ENCODE data around the gene FGFRL1. TPM values are rescaled to one million over a fixed set of nuclear protein-coding genes. Genes with fewer than 3 reads are reported as not detected.

The FGFRL1 gene
- total RNA-seq, 1 experiment from 2014 or later = 59.5 TPM

DNA sequence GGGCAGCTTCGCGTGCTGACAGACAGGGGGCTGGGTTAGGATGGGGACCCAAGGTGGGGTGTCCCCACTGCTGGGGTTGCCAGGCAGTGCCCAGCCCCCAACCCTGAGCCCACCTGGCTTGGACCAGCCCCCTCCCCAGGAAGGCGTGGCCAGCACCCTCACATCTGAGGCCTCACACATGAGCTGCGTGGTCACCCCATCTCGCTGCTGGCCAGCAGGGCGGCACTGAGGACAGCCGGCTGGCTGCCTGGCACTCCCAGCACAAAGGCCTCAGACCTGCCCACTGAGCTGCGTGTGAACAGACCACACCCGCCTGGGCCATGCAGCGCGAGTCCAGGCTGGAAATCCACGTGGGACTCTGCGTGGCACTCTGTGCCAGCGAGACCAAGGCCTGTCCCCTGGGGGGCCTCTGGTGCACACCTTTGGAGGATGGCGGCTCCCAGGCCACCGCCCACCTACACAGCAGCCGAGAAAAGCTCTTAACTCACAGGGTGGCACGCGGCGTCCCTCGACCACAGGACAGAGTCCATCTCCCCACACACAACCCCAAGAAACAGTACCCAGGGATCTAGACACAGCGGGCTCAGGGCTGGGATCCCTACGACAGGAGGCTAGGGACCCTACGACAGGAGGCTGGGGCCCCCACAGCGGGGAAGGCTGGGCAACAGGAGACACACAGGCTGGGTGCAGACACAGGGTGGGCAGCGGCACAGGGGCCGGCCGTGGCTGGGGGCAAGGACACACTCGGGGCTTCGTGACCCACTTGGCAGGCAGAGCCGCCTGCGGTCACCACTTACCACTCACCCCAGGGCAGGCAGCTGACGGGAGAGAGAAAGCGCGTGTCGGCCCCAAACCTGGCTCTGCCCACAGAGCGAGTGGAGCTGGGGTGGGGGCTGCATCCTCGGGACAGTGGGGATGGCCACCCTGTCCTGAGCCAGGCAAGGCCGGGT lies 47.9 kb upstream of the FGFRL1 start:
- no peak overlapping the region for H3K27ac ChIP-seq
- BruUV-seq (replicated peaks) = no TSS peak
- POLR2A ChIA-PET (ENCODE audit: unreplicated experiment) = no interaction called here
- no peak overlapping the region for H2AFZ ChIP-seq
- no peaks in the 10 kb centered on the region for H3K4me1 ChIP-seq (replicated peaks; ENCODE audit: insufficient read depth)
- H3K4me3 ChIP-seq = no peak overlapping the region
- no peak for DNase-seq
- no peaks in the 10 kb centered on the region for H4K20me1 ChIP-seq (ENCODE audit: insufficient read depth)
- TF ChIP-seq, protein P1, sequence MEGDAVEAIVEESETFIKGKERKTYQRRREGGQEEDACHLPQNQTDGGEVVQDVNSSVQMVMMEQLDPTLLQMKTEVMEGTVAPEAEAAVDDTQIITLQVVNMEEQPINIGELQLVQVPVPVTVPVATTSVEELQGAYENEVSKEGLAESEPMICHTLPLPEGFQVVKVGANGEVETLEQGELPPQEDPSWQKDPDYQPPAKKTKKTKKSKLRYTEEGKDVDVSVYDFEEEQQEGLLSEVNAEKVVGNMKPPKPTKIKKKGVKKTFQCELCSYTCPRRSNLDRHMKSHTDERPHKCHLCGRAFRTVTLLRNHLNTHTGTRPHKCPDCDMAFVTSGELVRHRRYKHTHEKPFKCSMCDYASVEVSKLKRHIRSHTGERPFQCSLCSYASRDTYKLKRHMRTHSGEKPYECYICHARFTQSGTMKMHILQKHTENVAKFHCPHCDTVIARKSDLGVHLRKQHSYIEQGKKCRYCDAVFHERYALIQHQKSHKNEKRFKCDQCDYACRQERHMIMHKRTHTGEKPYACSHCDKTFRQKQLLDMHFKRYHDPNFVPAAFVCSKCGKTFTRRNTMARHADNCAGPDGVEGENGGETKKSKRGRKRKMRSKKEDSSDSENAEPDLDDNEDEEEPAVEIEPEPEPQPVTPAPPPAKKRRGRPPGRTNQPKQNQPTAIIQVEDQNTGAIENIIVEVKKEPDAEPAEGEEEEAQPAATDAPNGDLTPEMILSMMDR (conservative IDR thresholded peaks at IDR 0.05) = no peak
- TF ChIP-seq EZH2 (IDR thresholded peaks at IDR 0.05; ENCODE audit: low read depth) = no peak
- no peaks in the 10 kb centered on the region for H3K36me3 ChIP-seq (ENCODE audit: low read depth)
- no peaks in the 10 kb centered on the region for H3K9me3 ChIP-seq (ENCODE audit: insufficient read depth, low read depth)
- CTCF ChIA-PET = no interaction called here
- H3F3A ChIP-seq (ENCODE audit: insufficient read depth, low read depth) = no peaks in the 10 kb centered on the region
- H3K4me2 ChIP-seq = no peak overlapping the region
- H3K9me2 ChIP-seq (ENCODE audit: insufficient read depth) = no peaks in the 10 kb centered on the region
- H3K27me3 ChIP-seq (ENCODE audit: insufficient read depth, low read depth) = no peaks in the 10 kb centered on the region
- no peaks in the 10 kb centered on the region for H3K79me2 ChIP-seq (ENCODE audit: low read depth)
- intact Hi-C loops (cut with micrococcal nuclease; ENCODE audit: unreplicated experiment) = no loop called here

DNA sequence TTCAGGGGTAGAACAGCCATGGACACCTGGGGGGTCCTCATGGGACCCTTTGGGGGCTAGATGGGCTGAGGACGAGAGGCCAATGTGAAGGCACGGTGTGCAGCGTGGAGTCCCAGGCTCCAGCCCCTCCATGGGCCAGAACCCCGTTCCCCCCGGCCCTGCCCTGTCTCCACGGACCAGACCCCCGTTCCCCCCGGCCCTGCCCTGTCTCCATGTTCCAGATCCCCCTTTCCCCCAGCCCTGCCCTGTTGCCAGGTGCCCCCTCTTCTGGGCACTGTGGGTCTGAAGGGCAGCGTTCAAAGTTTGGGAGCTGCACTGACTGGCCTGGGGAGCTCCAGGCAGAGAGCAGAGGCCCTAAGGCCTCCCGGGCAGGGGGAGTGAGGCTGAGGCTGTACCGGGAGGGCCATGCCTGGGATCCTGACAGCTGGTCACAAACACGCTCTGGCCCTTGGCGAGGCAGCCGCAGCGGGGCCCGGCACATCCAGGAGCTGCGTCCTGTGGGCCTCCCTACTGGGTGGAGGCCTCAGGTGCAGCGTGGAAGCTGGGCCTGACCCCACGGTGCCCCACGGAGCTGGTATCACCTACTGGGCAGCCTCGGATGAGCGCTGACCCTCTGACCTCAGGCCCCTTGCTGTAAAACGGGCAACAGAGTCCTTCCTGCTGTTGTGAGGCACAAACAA lies 46.9 kb upstream of the FGFRL1 start:
- Histone ChIP-seq H3K4me1 (replicated peaks; ENCODE audit: insufficient read depth) (no peaks in the 10 kb centered on the region), H3K36me3 (ENCODE audit: low read depth) (no peaks in the 10 kb centered on the region), H3F3A (ENCODE audit: insufficient read depth, low read depth) (no peaks in the 10 kb centered on the region), H2AFZ (no peak overlapping the region), H3K4me2 (no peak overlapping the region), H3K79me2 (ENCODE audit: low read depth) (no peaks in the 10 kb centered on the region), H3K4me3 (no peak overlapping the region), H4K20me1 (ENCODE audit: insufficient read depth) (no peaks in the 10 kb centered on the region), H3K9me2 (ENCODE audit: insufficient read depth) (no peaks in the 10 kb centered on the region), H3K27ac (no peak overlapping the region), H3K9me3 (ENCODE audit: insufficient read depth, low read depth) (no peaks in the 10 kb centered on the region), H3K27me3 (ENCODE audit: insufficient read depth, low read depth) (no peaks in the 10 kb centered on the region)
- ChIA-PET POLR2A (ENCODE audit: unreplicated experiment) (no interaction called here), CTCF (no interaction called here)
- intact Hi-C loops (cut with micrococcal nuclease; ENCODE audit: unreplicated experiment) = no loop called here
- no TSS peak for BruUV-seq (replicated peaks)
- DNase-seq = no peak
- TF ChIP-seq, protein P1 (conservative IDR thresholded peaks at IDR 0.05) = no peak
- no peak for TF ChIP-seq EZH2 (IDR thresholded peaks at IDR 0.05; ENCODE audit: low read depth)

DNA sequence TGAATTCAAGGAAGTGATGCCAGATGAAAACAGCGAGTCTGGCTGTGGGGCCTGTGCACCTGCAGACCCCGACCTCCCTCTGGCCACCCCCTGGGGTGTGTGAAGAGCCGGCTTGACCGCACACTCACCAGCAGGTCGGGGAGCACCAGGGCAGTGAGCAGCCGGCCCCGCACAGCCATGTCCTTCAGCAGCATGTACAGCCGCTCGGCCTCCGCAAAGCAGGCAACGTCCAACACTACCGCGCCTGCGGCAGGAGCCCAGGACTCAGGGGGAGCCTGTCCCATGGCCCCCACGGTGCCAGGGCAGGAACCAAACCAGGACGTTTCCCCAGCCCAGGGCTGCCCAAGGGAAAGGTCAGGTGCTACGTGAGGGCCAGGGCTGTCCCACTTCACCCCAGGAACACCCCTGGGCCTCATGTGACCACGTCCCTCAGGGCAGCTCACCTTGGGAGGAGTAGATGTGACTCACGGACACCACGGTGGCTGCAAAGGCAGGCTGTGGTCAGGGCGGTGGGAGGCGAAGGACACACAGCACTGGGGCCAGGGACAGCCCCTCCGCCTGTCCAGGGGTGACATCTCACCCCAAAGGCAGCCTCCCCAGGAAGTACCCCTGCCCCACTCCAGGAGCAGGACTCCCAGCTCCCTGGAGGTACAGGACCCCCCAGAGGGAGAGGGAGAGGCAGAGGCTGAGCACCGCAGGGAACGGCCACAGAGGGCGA lies 46.2 kb upstream of the FGFRL1 start:
- Histone ChIP-seq H3K9me2 (ENCODE audit: insufficient read depth) (no peaks in the 10 kb centered on the region), H3K79me2 (ENCODE audit: low read depth) (no peaks in the 10 kb centered on the region), H3K9me3 (ENCODE audit: insufficient read depth, low read depth) (no peaks in the 10 kb centered on the region), H3F3A (ENCODE audit: insufficient read depth, low read depth) (no peaks in the 10 kb centered on the region), H3K4me2 (no peak overlapping the region), H2AFZ (no peak overlapping the region), H3K27me3 (ENCODE audit: insufficient read depth, low read depth) (no peaks in the 10 kb centered on the region), H3K27ac (no peak overlapping the region), H3K36me3 (ENCODE audit: low read depth) (no peaks in the 10 kb centered on the region), H4K20me1 (ENCODE audit: insufficient read depth) (no peaks in the 10 kb centered on the region), H3K4me3 (no peak overlapping the region), H3K4me1 (replicated peaks; ENCODE audit: insufficient read depth) (no peaks in the 10 kb centered on the region)
- no peak for DNase-seq
- no TSS peak for BruUV-seq (replicated peaks)
- TF ChIP-seq, protein P1 (conservative IDR thresholded peaks at IDR 0.05) = no peak
- no peak for TF ChIP-seq EZH2 (IDR thresholded peaks at IDR 0.05; ENCODE audit: low read depth)
- ChIA-PET POLR2A (ENCODE audit: unreplicated experiment) (no interaction called here), CTCF (no interaction called here)
- intact Hi-C loops (cut with micrococcal nuclease; ENCODE audit: unreplicated experiment) = no loop called here
